Liver (tissue), 9 donors: Measurements from ENCODE around the gene CBFA2T2. TPM values are rescaled to one million over a fixed set of nuclear protein-coding genes. Genes with fewer than 3 reads are reported as not detected.

Experiments
- DNase-seq: peaks from one replicate; pipeline ENCODE4 v3.0.0-alpha.2; 2017; ENCODE audit warnings: low spot score
- H3K27ac ChIP-seq, 2 donors: one replicate each; pipeline ENCODE4 v1.7.0; 2013; ENCODE audit warnings: inconsistent platforms in 2 of 2, low read length in 2 of 2, control low read depth in 1 of 2, low read depth in 1 of 2, mild to moderate bottlenecking in 1 of 2
- H3K27me3 ChIP-seq, 4 donors: one replicate each; pipeline versions ENCODE4 v1.6.1 to v1.7.0; 2013; ENCODE audit warnings: low read length in 3 of 4, inconsistent platforms in 1 of 4, mild to moderate bottlenecking in 1 of 4, moderate library complexity in 1 of 4; ENCODE audit not compliant: control insufficient read depth in 4 of 4, insufficient read depth in 4 of 4
- H3K36me3 ChIP-seq, 4 donors: one replicate each; pipeline versions ENCODE4 v1.6.1 to v1.7.0; 2013; ENCODE audit warnings: low read length in 3 of 4, mild to moderate bottlenecking in 3 of 4, low read depth in 1 of 4, moderate library complexity in 1 of 4; ENCODE audit not compliant: control insufficient read depth in 4 of 4, insufficient read depth in 3 of 4
- H3K4me1 ChIP-seq, 4 donors: one replicate each; pipeline versions ENCODE4 v1.6.1 to v1.7.0; 2013; ENCODE audit warnings: low read length in 3 of 4, mild to moderate bottlenecking in 3 of 4, moderate library complexity in 1 of 4; ENCODE audit not compliant: control insufficient read depth in 4 of 4, insufficient read depth in 4 of 4
- H3K4me3 ChIP-seq, 3 donors: one replicate each; pipeline versions ENCODE4 v1.6.1 to v1.7.0; 2013; ENCODE audit warnings: low read length in 3 of 3, control low read depth in 1 of 3, low read depth in 1 of 3, mild to moderate bottlenecking in 1 of 3
- H3K9ac ChIP-seq, 2 donors: one replicate each; pipeline ENCODE4 v1.7.0; 2013; ENCODE audit warnings: low read length in 2 of 2, mild to moderate bottlenecking in 2 of 2, moderate library complexity in 2 of 2, control low read depth in 1 of 2, low read depth in 1 of 2
- H3K9me3 ChIP-seq, 4 donors: one replicate each; pipeline versions ENCODE4 v1.6.1 to v1.7.0; 2013; ENCODE audit warnings: low read length in 3 of 4; ENCODE audit not compliant: control insufficient read depth in 4 of 4
- EGR1 ChIP-seq, 2 donors: IDR thresholded peaks; 2 replicates each; pipeline ENCODE4 v1.6.1; 2016 to 2018; ENCODE audit warnings: antibody characterized with exemption in 2 of 2, low read depth in 2 of 2
- FOXA1 ChIP-seq: IDR thresholded peaks from 2 replicates; pipeline ENCODE4 v1.6.1; 2016; ENCODE audit warnings: antibody characterized with exemption
- FOXA2 ChIP-seq: IDR thresholded peaks from 2 replicates; pipeline ENCODE4 v1.6.1; 2016; ENCODE audit warnings: antibody characterized with exemption
- GABPA ChIP-seq, 2 donors: IDR thresholded peaks in 1 of 2; conservative IDR thresholded peaks in 1 of 2; 2 replicates each; pipeline ENCODE4 v1.6.1; 2016; ENCODE audit warnings: antibody characterized with exemption in 2 of 2, mild to moderate bottlenecking in 1 of 2, moderate library complexity in 1 of 2
- HNF4A ChIP-seq, 2 donors: conservative IDR thresholded peaks; 2 replicates each; pipeline ENCODE4 v1.6.1; 2016; ENCODE audit warnings: antibody characterized with exemption in 2 of 2, mild to moderate bottlenecking in 2 of 2
- HNF4G ChIP-seq: IDR thresholded peaks from 2 replicates; pipeline ENCODE4 v1.6.1; 2016; ENCODE audit warnings: antibody characterized with exemption
- JUND ChIP-seq, 2 donors: IDR thresholded peaks; 2 replicates each; pipeline ENCODE4 v1.6.1; 2016; ENCODE audit warnings: antibody characterized with exemption in 2 of 2
- NR2F2 ChIP-seq: IDR thresholded peaks from 2 replicates; pipeline ENCODE4 v1.6.1; 2016; ENCODE audit warnings: antibody characterized with exemption
- RAD21 ChIP-seq, 2 donors: IDR thresholded peaks; 2 replicates each; pipeline ENCODE4 v1.6.1; 2016; ENCODE audit warnings: antibody characterized with exemption in 2 of 2, mild to moderate bottlenecking in 2 of 2
- RXRA ChIP-seq, 2 donors: IDR thresholded peaks; 2 replicates each; pipeline ENCODE4 v1.6.1; 2017 to 2018; ENCODE audit warnings: antibody characterized with exemption in 2 of 2, mild to moderate bottlenecking in 1 of 2
- SP1 ChIP-seq: IDR thresholded peaks from 2 replicates; pipeline ENCODE4 v1.6.1; 2018; ENCODE audit warnings: antibody characterized with exemption, mild to moderate bottlenecking
- TAF1 ChIP-seq: conservative IDR thresholded peaks from 2 replicates; pipeline ENCODE4 v1.6.1; 2016; ENCODE audit warnings: antibody characterized with exemption, mild to moderate bottlenecking
- YY1 ChIP-seq: IDR thresholded peaks from 2 replicates; pipeline ENCODE4 v1.6.1; 2016; ENCODE audit warnings: antibody characterized with exemption, mild to moderate bottlenecking
- WGBS: extraction: QIAGEN DNeasy Blood & Tissue Kit; methylation state at CpG from one replicate; pipeline ENCODE4 v1.1.7; 2013; 5-methylcytosine and 5-hydroxymethylcytosine counted together
- polyA plus RNA-seq, 2 donors: library from polyadenylated mRNA; stranded (reverse) in 1 of 2; unstranded in 1 of 2; fragments of 200-250 nt in 1 of 2; fragments of >200 nt in 1 of 2; fragmentation: Nextera tagmentation in 1 of 2; extraction: Ambion mirVana in 1 of 2; gene quantifications; one replicate each; pipeline versions ENCODE4 v1.2.1 to v1.2.3, GENCODE V29; 2013 to 2015
- total RNA-seq, 2 donors: library from RNA; depleted of rRNA; stranded (reverse); fragments of >200 nt; gene quantifications; one replicate each; pipeline ENCODE4 v1.2.3, GENCODE V29; 2014
- TF ChIP-seq, protein P1 (sequence below): fragments of 150-350 bp; IDR thresholded peaks from 2 replicates; pipeline ENCODE4 v1.5.1; 2017; ENCODE audit warnings: improper control_type of control experiment, low read depth, low read length; ENCODE audit not compliant: missing input control
- TF ChIP-seq, protein P2 (sequence below): IDR thresholded peaks from 2 replicates; pipeline ENCODE4 v1.6.1; 2016; ENCODE audit warnings: antibody characterized with exemption
- TF ChIP-seq, protein P3 (sequence below): IDR thresholded peaks from 2 replicates; pipeline ENCODE4 v1.6.1; 2016; ENCODE audit warnings: antibody characterized with exemption
- TF ChIP-seq, protein P4 (sequence below): IDR thresholded peaks from 2 replicates; pipeline ENCODE4 v1.6.1; 2016; ENCODE audit warnings: antibody characterized with exemption
- TF ChIP-seq, protein P5 (sequence below): IDR thresholded peaks from 2 replicates; pipeline ENCODE4 v1.6.1; 2016; ENCODE audit warnings: antibody characterized with exemption, mild to moderate bottlenecking
- donor health status: healthy.
- donor health status: healthy.
- donor health status: healthy.
- donor health status: healthy.
- donor health status: healthy.

CBFA2T2 gene
- total and polyA plus RNA-seq, 4 donors, result 2.0 to 5.5 (median 5.3) TPM

DNA sequence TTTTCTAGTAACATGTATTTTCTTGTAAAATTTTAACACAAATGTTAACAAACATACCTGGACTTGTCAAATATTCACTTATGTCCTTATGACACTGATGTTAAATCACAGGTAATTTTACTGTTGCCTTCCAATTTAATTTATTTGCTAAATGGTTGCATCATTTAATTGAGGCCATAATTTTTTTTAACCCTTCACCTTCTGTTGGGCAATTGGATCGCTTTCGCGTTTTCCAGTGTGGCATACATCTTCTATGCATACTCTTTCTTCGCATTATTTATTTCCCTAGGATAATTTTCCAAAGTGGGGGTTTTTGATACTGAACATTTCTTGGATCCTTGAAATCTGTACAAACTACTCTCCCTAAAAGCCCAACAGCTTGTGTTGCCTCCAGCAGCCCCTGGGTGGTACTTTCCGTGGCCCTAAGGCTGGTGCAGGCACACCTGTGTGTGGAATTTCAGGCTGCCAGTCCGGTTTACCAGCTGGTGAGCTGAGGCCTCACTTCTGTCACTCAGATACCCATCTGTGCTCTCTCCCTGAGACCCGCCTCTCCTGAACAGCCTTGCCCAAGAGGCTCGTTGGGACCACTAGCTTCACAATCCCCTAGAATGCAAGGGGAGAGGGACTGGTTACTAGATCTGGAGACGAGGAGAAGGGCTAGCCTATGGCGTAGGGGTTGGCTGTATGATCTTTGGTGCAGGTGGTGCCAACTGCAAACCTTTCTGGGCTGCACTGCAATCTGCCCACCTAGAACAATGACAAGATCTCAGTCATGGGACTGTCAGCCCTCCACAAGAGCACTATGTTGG is 161.1 kb downstream of the CBFA2T2 start:
- no peaks in the 10 kb centered on the region for H3K36me3 ChIP-seq
- no peaks in the 10 kb centered on the region for H3K9me3 ChIP-seq
- WGBS, result 87% methylated on average over 10 of the region's 10 CpGs
- no peak overlapping the region for H3K27ac ChIP-seq
- no peak overlapping the region for H3K4me3 ChIP-seq
- TF ChIP-seq, protein P1, sequence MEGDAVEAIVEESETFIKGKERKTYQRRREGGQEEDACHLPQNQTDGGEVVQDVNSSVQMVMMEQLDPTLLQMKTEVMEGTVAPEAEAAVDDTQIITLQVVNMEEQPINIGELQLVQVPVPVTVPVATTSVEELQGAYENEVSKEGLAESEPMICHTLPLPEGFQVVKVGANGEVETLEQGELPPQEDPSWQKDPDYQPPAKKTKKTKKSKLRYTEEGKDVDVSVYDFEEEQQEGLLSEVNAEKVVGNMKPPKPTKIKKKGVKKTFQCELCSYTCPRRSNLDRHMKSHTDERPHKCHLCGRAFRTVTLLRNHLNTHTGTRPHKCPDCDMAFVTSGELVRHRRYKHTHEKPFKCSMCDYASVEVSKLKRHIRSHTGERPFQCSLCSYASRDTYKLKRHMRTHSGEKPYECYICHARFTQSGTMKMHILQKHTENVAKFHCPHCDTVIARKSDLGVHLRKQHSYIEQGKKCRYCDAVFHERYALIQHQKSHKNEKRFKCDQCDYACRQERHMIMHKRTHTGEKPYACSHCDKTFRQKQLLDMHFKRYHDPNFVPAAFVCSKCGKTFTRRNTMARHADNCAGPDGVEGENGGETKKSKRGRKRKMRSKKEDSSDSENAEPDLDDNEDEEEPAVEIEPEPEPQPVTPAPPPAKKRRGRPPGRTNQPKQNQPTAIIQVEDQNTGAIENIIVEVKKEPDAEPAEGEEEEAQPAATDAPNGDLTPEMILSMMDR, result no peak
- TF ChIP-seq FOXA2, result no peak
- TF ChIP-seq JUND (IDR thresholded peaks at IDR 0.05), result no peak
- no peak for TF ChIP-seq SP1
- TF ChIP-seq, protein P2, sequence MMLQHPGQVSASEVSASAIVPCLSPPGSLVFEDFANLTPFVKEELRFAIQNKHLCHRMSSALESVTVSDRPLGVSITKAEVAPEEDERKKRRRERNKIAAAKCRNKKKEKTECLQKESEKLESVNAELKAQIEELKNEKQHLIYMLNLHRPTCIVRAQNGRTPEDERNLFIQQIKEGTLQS, result no peak
- TF ChIP-seq, protein P3, sequence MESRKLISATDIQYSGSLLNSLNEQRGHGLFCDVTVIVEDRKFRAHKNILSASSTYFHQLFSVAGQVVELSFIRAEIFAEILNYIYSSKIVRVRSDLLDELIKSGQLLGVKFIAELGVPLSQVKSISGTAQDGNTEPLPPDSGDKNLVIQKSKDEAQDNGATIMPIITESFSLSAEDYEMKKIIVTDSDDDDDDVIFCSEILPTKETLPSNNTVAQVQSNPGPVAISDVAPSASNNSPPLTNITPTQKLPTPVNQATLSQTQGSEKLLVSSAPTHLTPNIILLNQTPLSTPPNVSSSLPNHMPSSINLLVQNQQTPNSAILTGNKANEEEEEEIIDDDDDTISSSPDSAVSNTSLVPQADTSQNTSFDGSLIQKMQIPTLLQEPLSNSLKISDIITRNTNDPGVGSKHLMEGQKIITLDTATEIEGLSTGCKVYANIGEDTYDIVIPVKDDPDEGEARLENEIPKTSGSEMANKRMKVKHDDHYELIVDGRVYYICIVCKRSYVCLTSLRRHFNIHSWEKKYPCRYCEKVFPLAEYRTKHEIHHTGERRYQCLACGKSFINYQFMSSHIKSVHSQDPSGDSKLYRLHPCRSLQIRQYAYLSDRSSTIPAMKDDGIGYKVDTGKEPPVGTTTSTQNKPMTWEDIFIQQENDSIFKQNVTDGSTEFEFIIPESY, result no peak
- TF ChIP-seq, protein P4, sequence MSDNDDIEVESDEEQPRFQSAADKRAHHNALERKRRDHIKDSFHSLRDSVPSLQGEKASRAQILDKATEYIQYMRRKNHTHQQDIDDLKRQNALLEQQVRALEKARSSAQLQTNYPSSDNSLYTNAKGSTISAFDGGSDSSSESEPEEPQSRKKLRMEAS, result no peak
- no peak for TF ChIP-seq RAD21 (IDR thresholded peaks at IDR 0.05)
- TF ChIP-seq, protein P5, sequence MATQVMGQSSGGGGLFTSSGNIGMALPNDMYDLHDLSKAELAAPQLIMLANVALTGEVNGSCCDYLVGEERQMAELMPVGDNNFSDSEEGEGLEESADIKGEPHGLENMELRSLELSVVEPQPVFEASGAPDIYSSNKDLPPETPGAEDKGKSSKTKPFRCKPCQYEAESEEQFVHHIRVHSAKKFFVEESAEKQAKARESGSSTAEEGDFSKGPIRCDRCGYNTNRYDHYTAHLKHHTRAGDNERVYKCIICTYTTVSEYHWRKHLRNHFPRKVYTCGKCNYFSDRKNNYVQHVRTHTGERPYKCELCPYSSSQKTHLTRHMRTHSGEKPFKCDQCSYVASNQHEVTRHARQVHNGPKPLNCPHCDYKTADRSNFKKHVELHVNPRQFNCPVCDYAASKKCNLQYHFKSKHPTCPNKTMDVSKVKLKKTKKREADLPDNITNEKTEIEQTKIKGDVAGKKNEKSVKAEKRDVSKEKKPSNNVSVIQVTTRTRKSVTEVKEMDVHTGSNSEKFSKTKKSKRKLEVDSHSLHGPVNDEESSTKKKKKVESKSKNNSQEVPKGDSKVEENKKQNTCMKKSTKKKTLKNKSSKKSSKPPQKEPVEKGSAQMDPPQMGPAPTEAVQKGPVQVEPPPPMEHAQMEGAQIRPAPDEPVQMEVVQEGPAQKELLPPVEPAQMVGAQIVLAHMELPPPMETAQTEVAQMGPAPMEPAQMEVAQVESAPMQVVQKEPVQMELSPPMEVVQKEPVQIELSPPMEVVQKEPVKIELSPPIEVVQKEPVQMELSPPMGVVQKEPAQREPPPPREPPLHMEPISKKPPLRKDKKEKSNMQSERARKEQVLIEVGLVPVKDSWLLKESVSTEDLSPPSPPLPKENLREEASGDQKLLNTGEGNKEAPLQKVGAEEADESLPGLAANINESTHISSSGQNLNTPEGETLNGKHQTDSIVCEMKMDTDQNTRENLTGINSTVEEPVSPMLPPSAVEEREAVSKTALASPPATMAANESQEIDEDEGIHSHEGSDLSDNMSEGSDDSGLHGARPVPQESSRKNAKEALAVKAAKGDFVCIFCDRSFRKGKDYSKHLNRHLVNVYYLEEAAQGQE, result no peak
- TF ChIP-seq NR2F2, result no peak
- TF ChIP-seq FOXA1, result no peak
- no peak for TF ChIP-seq RXRA (IDR thresholded peaks at IDR 0.05)
- TF ChIP-seq GABPA (IDR thresholded peaks at IDR 0.05 in 1 of 2, conservative IDR thresholded peaks at IDR 0.05 in 1 of 2), result no peak
- no peak for TF ChIP-seq YY1
- no peak for TF ChIP-seq HNF4G
- no peak for TF ChIP-seq TAF1
- no peak for TF ChIP-seq EGR1 (IDR thresholded peaks at IDR 0.05; ENCODE audit: low read depth in 2 of 2)
- no peak for TF ChIP-seq HNF4A (conservative IDR thresholded peaks at IDR 0.05)
- peaks cover 0 to 33% (median 28%) of the 10 kb centered on the region in 4 donors for H3K4me1 ChIP-seq
- no peak overlapping the region for H3K9ac ChIP-seq
- no peak for DNase-seq
- no peaks in the 10 kb centered on the region for H3K27me3 ChIP-seq
